Measurements from ENCODE around the gene PDE4B. TPM values are rescaled to one million over a fixed set of nuclear protein-coding genes. Genes with fewer than 3 reads are reported as not detected.
"Not testable (repeated sequence)": the region's sequence is repeated elsewhere in the genome, so short reads cannot be mapped to it uniquely, and the experiment has no call there.

PDE4B gene
- total and polyA plus RNA-seq, 10 of the 15 experiments (the other 5 are each of a cell fraction or from before 2014, with no cell fraction given): 3.0 to 13.2 (median 5.7) TPM

DNA sequence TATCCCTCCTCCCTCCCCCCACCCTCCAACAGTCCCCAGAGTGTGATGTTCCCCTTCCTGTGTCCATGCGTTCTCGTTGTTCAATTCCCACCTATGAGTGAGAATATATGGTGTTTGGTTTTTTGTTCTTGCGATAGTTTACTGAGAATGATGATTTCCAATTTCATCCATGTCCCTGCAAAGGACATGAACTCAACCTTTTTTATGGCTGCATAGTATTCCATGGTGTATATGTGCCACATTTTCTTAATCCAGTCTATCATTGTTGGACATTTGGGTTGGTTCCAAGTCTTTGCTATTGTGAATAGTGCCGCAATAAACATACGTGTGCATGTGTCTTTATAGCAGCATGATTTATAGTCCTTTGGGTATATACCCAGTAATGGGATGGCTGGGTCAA lies 311.4 kb downstream of the PDE4B start:
- 28% methylated on average over 3 of the region's 5 CpGs for WGBS (ENCODE audit: insufficient coverage, insufficient replicate concordance, low lambda C conversion rate, missing lambda C conversion rate)
- H3K79me2 ChIP-seq (ENCODE audit: control insufficient read depth, insufficient read depth, low read length); SMC1A ChIA-PET (ENCODE audit: uncharacterized antibody, unreplicated experiment); RAD21 ChIA-PET (ENCODE audit: unreplicated experiment); ATAC-seq; intact Hi-C loops (cut with micrococcal nuclease; ENCODE audit: unreplicated experiment); H3K27me3 ChIP-seq (replicated peaks in 1 of 2; ENCODE audit: control insufficient read depth in 2 of 2, insufficient read depth in 2 of 2, low read length in 1 of 2); BruUV-seq (replicated peaks); H3K36me3 ChIP-seq (ENCODE audit: control insufficient read depth in 2 of 2, insufficient read depth in 2 of 2, low read length in 1 of 2); H3K9ac ChIP-seq (ENCODE audit: control insufficient read depth, insufficient read depth, low read length); H3K4me2 ChIP-seq (ENCODE audit: control insufficient read depth, insufficient read depth); CTCF ChIA-PET; H3K4me3 ChIP-seq; H3K4me1 ChIP-seq (ENCODE audit: control insufficient read depth, insufficient read depth, low read length); FAIRE-seq; in situ Hi-C loops (cut with MboI); H3K9me3 ChIP-seq (replicated peaks; ENCODE audit: control insufficient read depth, insufficient read depth, low read length); H3K27ac ChIP-seq (ENCODE audit: control insufficient read depth, insufficient read depth); DNase-seq (ENCODE audit: low read depth, low spot score); POLR2A ChIA-PET; H4K20me1 ChIP-seq (ENCODE audit: control insufficient read depth, insufficient read depth); H2AFZ ChIP-seq (ENCODE audit: control insufficient read depth, low read depth, low read length): not testable (repeated sequence)

GRCh38 chr1:66108624-66109023 lies 315.9 kb downstream of the PDE4B start:
- FAIRE-seq (no peak), DNase-seq (ENCODE audit: low read depth, low spot score) (no peak), ATAC-seq (no peak)
- no peaks in the 10 kb centered on the region for H3K27me3 ChIP-seq (replicated peaks in 1 of 2; ENCODE audit: control insufficient read depth in 2 of 2, insufficient read depth in 2 of 2, low read length in 1 of 2)
- no peak overlapping the region for H3K4me2 ChIP-seq (ENCODE audit: control insufficient read depth, insufficient read depth)
- no peaks in the 10 kb centered on the region for H3K79me2 ChIP-seq (ENCODE audit: control insufficient read depth, insufficient read depth, low read length)
- ChIA-PET SMC1A (ENCODE audit: uncharacterized antibody, unreplicated experiment) (no interaction called here), POLR2A (no interaction called here), CTCF (no interaction called here), RAD21 (ENCODE audit: unreplicated experiment) (no interaction called here)
- no peak overlapping the region for H3K27ac ChIP-seq (ENCODE audit: control insufficient read depth, insufficient read depth)
- no peak for TF ChIP-seq CEBPB (IDR thresholded peaks at IDR 0.05; ENCODE audit: borderline replicate concordance in 1 of 2, low read depth in 2 of 2, low read length in 2 of 2)
- no peak for TF ChIP-seq NR2C2 (IDR thresholded peaks at IDR 0.05; ENCODE audit: borderline replicate concordance, control insufficient read depth, insufficient read length, low read depth)
- TF ChIP-seq MAX (IDR thresholded peaks at IDR 0.05; ENCODE audit: low read depth, low read length): no peak
- no peak for TF ChIP-seq MXI1 (IDR thresholded peaks at IDR 0.05; ENCODE audit: low read depth, low read length)
- TF ChIP-seq ZBTB40 (IDR thresholded peaks at IDR 0.05; ENCODE audit: borderline replicate concordance): no peak
- TF ChIP-seq NFYA (IDR thresholded peaks at IDR 0.05; ENCODE audit: borderline replicate concordance, low read depth, low read length): no peak
- in situ Hi-C loops (cut with MboI) (no loop called here), intact Hi-C loops (cut with micrococcal nuclease; ENCODE audit: unreplicated experiment) (no loop called here)
- 24% methylated on average over 2 of the region's 2 CpGs for WGBS (ENCODE audit: insufficient coverage, insufficient replicate concordance, low lambda C conversion rate, missing lambda C conversion rate)
- no peak overlapping the region for H3K9ac ChIP-seq (ENCODE audit: control insufficient read depth, insufficient read depth, low read length)
- H2AFZ ChIP-seq (ENCODE audit: control insufficient read depth, low read depth, low read length): no peak overlapping the region
- no peaks in the 10 kb centered on the region for H4K20me1 ChIP-seq (ENCODE audit: control insufficient read depth, insufficient read depth)
- BruUV-seq (replicated peaks): no TSS peak
- H3K9me3 ChIP-seq (replicated peaks; ENCODE audit: control insufficient read depth, insufficient read depth, low read length): no peaks in the 10 kb centered on the region
- no peak overlapping the region for H3K4me3 ChIP-seq
- H3K4me1 ChIP-seq (ENCODE audit: control insufficient read depth, insufficient read depth, low read length): no peaks in the 10 kb centered on the region
- no peaks in the 10 kb centered on the region for H3K36me3 ChIP-seq (ENCODE audit: control insufficient read depth in 2 of 2, insufficient read depth in 2 of 2, low read length in 1 of 2)

All from GM12878 (cell line).